Activated CD8-positive, alpha-beta memory T cell treated with anti-CD3 and anti-CD28 coated beads, Interleukin-2, amount 50 U/mL, for 24 hours (primary cell): ENCODE measurements around the gene TXNL4A.
"Not testable (repeated sequence)": the region's sequence is repeated elsewhere in the genome, so short reads cannot be mapped to it uniquely, and the experiment has no call there.

Experiments used
- DNase-seq: peaks from one replicate; pipeline ENCODE4 v3.0.0-alpha.2; 2020; ENCODE audit errors: extremely low read depth

Gene TXNL4A

GRCh38 chr18:79988451-79989194, at the start of gene TXNL4A:
Gene TXNL4A, minus strand, starts transcription at chr18:79988563. Its CDS starts 171 bp downstream, at chr18:79988392.
- DNase-seq, result peak; percentile 44

GRCh38 chr18:80037300-80037699, 48.9 kb upstream of the TXNL4A start:
- DNase-seq, result no peak

GRCh38 chr18:80035997-80036396, 47.6 kb upstream of the TXNL4A start:
- DNase-seq, result no peak

GRCh38 chr18:80034852-80035406, 46.6 kb upstream of the TXNL4A start:
- DNase-seq, result no peak

- peak; percentile 99 for DNase-seq
Measured at GRCh38 chr18:80034068-80034851, 45.9 kb upstream of the TXNL4A start, which contains the start of gene RBFA. Gene RBFA, plus strand, starts transcription at chr18:80034434. Its CDS starts 62 bp downstream, at chr18:80034496.

- peak; percentile 4 for DNase-seq
Measured at GRCh38 chr18:80033181-80034067, 45.1 kb upstream of the TXNL4A start.

- DNase-seq, result no peak
Measured at GRCh38 chr18:80029690-80030089, 41.3 kb upstream of the TXNL4A start.

- not testable (repeated sequence) for DNase-seq
Measured at GRCh38 chr18:80027719-80028118, 39.4 kb upstream of the TXNL4A start.

- no peak for DNase-seq
Measured at GRCh38 chr18:80026363-80026762, 38.0 kb upstream of the TXNL4A start.

- DNase-seq, result no peak
Measured at GRCh38 chr18:80023173-80023572, 34.8 kb upstream of the TXNL4A start.

- DNase-seq, result no peak
Measured at GRCh38 chr18:80022613-80023012, 34.2 kb upstream of the TXNL4A start.

- DNase-seq, result no peak
Measured at GRCh38 chr18:80012714-80013113, 24.4 kb upstream of the TXNL4A start.

GRCh38 chr18:80011496-80012137, 23.3 kb upstream of the TXNL4A start:
- DNase-seq, result not testable (repeated sequence)

GRCh38 chr18:80010551-80010906, 22.2 kb upstream of the TXNL4A start:
- no peak for DNase-seq

- DNase-seq, result no peak
Measured at GRCh38 chr18:80009661-80010550, 21.5 kb upstream of the TXNL4A start.

- no peak for DNase-seq
Measured at GRCh38 chr18:80006724-80007123, 18.4 kb upstream of the TXNL4A start.

- DNase-seq, result no peak
Measured at GRCh38 chr18:80004600-80005342, 16.4 kb upstream of the TXNL4A start.

GRCh38 chr18:80002468-80002867, 14.1 kb upstream of the TXNL4A start:
- DNase-seq, result no peak

- DNase-seq, result no peak
Measured at GRCh38 chr18:80000877-80001276, 12.5 kb upstream of the TXNL4A start.
